ENCODE data around the gene IFI35.
"Not testable (repeated sequence)": the region's sequence is repeated elsewhere in the genome, so short reads cannot be mapped to it uniquely, and the experiment has no call there.

The IFI35 gene

DNA sequence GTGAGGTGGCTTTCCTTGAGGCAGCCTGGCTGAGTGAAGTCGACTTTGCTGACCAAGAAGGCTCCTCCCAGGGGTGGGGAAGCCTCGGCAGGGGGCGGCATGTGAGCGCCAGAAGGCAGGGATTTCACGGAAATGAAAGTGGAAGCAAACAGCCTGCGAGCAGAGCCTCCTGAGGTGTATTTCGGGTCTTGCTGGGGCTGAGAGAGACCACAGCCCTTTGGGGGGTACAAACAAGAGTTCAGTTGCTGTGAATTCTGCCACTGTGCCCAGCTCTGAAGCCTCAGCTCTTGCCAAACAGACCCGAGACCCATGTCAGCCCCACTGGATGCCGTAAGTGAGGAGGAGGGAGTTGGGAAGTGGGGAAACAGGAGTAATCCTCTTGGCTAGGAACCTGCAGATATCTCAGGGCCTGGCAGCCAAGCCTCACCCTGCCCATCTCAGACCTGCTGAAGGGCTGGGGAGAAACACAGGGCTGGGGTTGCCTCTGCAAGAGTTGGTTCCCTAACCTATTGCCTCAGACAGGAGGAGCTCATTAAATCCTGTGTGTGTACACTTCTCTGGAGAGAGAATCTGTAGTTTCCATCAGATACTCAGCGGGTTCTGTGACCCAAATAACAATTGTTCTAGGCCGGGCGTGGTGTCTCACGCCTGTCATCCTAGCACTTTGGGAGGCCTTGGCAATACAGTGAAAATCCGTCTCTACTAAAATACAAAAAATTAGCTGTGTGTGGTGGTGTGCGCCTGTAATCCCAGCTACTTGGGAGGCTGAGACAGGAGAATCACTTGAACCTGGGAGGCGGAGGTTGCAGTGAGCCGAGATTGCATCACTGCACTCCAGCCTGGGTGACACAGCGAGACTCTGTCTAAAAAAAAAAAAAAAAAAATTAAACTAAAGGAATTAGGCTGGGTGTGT lies at the start of gene IFI35:
IFI35 (plus strand) TSS at position 146 of the 913 bp plus-strand sequence; CDS start at position 310, 164 bp downstream.
- peak; percentile 85 to 87 for DNase-seq

DNA sequence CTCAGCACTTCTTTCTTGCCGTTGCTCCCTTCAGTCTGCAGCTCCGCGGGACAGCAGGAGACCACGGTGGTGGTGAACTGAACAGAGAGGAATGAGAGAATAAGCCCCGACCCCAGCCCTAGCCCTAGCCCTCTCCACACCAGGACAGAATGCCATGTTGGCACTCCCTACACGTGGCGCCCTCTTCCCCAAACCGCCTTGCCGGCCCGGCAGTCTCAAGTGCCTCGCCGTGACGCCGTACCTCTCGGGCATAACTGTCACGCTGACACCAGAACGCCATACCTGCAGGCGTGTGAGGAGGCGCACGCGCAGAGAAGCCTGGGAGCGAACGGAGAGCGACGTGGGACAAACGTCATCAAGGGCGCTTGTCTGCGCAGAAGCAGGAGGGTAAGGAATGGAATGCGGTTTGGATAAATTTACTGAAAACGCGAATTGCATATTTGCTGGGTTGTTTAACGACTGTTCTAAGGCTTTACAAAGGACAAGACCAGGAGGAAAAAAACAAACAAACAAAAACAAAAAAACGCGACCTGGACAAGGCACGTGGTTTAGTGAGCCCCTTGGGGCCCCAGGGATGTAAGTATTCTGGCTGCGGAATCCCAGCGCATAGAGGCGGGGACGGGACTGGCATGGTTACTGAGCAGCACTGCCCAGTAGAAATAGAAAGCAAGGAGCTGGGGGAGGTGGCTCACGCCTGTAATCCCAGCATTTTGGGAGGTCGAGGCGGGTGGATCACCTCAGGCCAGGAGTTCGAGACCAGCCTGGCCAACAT lies 42.2 kb upstream of the IFI35 start, which contains the start of gene AARSD1:
AARSD1 (minus strand) TSS at position 294 of the 772 bp plus-strand sequence; CDS start at position 280, 14 bp downstream.
- DNase-seq = peak; percentile 91 to 92

- no peak for DNase-seq
These were observed 38.7 kb upstream of the IFI35 start for GRCh38 chr17:42967925-42968324.

DNA sequence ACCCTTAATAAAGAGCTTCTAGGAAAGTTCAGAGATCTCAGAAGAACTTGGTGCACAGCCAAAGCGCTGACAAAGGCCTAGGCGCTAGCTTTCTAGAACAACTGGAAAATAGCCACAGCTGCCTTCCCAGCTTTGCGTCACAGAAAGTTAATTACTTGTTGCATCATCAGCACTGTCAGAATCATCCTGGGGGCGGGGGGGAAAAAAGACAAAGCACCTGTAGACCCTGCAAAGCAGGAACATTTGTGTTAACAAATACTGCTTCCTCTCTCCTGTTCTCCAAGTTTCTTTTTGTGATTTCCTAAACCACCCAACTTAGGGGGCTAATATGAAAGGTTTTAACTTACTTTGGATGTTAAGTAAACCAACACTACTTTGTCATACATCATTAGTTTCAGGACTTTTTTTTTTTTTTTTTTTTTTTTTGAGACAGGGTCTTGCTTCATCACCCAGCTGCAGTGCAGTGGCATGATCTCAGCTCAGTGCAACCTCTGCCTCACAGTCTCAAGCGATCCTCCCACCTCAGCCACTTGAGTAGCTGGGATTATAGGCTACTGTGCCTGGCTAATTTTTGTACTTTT lies 37.5 kb upstream of the IFI35 start:
- DNase-seq = no peak

- no peak for DNase-seq
These were observed 35.0 kb upstream of the IFI35 start for GRCh38 chr17:42971589-42971988.

DNA sequence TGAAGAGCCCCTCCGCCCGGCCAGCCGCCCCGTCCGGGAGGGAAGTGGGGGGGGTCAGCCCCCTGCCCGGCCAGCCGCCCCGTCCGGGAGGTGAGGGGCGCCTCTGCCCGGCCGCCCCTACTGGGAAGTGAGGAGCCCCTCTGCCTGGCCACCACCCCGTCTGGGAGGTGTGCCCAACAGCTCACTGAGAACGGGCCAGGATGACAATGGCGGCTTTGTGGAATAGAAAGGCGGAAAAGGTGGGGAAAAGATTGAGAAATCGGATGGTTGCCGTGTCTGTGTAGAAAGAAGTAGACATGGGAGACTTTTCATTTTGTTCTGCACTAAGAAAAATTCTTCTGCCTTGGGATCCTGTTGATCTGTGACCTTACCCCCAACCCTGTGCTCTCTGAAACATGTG lies 33.3 kb upstream of the IFI35 start:
- DNase-seq = not testable (repeated sequence)

DNA sequence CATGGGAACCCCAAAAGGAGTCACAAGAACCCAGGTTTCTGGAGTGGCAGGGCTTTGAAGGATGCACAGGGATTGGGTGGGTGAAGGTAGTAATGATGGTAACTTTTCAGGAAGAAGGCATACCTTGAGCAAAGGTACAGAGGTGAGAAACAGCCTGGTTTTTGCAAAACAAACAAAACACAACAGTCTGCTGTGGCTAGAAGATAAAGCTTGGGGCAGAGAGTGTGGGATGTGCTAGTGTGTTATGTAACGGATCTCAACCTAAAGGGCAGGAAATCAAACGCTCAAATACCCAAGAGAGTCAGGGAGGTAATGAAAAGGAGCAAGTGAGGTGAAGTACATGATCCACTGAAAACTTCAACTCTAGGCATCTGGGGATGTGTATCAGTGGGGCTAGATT lies 31.3 kb upstream of the IFI35 start:
- DNase-seq = no peak

DNA sequence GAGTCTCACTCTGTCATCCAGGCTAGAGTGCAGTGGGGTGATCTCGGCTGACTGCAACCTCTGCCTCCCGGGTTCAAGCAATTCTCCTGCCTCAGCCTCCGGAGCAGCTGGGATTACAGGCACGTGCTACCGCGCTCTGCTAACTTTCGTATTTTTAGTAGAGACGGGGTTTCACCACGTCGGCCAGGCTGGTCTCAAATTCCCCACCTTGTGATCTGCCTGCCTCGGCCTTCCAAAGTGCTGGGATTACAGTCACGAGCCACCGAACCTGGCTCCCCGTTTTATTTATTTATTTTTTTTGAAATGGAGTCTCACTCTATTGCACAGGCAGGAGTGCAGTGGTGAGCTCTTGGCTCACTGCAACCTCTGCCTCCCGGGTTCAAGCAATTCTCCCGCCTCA lies 30.9 kb upstream of the IFI35 start:
- not testable (repeated sequence) for DNase-seq

- peak; percentile 6 to 17 for DNase-seq
These were observed 26.9 kb upstream of the IFI35 start, which contains the start of gene PTGES3L for GRCh38 chr17:42979511-42980273. TSS of gene PTGES3L (minus strand) at chr17:42980080. CDS start at chr17:42980053, 27 bp downstream.

DNA sequence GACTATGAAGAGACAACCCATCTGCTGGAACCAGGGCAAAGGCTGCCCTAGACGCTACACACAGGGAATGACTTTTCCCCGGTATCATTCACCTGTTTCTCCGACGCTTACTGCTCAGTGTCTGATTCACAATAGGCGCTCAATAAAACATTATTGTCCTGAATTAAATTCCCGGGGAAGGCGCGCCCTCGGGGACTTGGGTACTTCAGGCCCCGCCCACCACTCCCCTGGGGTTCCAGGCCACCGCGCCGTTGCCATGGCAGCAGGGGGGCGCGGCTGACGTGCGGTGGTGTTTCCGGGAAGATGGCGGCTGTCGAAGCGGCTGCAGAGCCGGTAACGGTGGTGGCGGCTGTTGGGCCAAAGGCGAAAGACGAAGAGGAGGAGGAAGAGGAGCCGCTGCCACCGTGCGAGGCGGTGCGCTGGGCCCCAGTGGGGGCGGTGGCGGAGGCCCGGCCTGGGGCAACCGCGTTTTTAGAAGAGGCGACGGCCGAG lies 26.3 kb upstream of the IFI35 start, which contains the start of gene RUNDC1:
RUNDC1 (plus strand) TSS at position 292 of the 492 bp plus-strand sequence; CDS start at position 304, 12 bp downstream.
- peak; percentile 91 for DNase-seq

DNA sequence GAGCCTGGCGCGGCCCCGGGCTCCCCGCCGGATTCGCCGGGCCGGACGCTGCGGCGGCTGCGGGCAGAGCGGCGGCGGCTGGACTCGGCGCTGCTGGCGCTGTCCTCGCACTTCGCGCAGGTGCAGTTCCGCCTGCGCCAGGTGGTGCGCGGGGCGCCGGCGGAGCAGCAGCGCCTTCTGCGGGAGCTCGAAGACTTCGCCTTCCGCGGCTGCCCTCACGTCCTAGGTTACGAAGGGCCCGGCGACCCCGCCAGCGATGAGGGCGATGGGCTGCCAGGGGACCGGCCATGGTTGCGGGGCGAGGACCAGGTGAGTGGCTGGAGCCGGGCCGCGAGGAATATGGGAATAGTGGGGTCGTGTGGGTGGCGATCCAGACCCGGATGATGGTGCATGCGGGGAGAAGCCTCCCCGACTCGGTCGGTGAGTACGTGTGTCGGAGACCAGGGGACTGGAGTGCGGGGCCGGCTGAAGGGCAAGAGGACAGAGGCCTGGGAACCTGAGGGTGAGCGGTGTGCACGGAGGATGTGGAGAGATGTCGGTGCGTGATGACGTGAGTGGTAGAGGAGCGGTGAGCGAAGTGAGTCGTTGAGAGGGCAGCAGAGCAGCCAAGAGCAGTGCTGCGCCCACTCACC lies 25.7 kb upstream of the IFI35 start:
- peak; percentile 53 to 60 for DNase-seq

DNA sequence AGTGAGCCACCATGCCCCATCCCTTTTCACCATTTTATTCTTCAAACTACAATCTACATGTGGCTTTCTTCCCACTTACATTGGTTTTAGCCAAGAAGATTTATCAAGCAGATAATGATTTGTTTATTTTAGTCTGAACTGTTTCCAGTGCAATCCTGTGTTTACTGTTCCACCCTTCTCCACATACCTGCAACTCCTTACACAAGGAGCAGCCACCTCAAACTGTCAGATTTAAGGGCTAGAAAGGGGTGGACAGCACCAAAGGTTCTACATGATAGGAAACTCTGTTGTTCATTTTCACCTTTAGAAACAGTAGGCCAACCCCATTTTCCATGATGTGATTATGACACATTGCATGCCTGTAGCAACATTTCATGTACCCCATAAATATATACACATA lies 24.3 kb upstream of the IFI35 start:
- no peak for DNase-seq

DNA sequence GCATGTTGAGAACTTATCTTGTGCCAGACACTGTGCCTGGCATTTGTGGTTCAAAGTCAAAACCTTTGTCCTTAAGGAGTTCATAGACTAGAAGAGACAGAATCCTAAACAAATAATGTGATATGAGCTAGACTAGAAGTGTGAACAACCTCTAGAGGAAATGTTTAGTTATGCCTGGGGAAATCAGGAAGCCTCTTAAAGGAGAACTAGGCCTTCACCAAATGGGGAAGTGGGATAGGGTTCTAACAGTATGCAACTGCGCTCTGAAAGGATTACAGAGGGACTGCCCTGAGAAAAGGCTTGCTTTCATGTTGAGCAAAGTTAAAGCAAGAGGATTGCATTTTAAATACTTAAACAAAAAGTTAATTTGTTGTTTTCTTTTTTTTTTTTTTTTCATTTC lies 21.4 kb upstream of the IFI35 start:
- DNase-seq = no peak

- no peak for DNase-seq
These were observed 17.4 kb upstream of the IFI35 start for GRCh38 chr17:42989141-42989540.

DNA sequence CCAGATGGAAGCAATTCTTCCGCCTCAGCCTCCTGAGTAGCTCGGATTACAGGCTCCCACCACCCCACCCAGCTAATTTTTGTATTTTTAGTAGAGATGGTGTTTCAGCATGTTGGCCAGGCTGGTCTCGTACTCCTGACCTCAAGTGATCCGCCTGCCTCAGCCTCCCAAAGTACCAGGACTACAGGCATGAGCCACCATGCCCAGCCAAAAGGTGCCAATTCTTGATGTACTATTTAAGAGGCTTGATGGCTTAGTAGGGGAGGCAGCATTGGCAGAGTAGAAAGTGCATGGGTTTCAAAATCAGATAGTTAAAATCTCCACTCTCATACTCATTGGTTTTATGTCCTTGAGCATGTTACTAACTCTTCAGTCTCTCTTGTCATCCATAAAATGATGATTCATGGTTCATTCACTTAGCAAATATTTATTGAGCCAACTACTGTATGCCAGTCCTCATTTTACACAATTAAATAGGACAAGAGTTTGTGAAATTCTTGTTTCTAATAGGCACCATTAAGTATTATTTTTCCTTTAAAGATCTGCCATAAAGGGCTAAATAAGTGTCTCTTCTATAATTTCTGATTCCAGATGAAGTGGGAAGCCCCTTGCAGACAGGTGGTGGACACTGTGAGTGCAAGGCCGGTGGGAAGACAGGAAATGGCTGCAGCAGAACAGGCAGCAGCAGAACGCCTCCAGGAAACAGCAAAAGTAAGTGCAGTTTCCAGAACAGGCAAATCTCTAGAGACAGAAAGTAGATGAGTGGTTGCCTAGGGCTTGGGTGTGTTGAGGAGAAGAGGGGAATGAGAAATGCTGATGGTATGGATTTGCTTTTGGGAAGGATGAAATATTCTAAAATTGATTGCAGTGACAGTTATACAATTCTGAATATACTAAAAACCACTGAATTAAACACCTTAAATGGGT lies 16.6 kb upstream of the IFI35 start:
- no peak for DNase-seq

DNA sequence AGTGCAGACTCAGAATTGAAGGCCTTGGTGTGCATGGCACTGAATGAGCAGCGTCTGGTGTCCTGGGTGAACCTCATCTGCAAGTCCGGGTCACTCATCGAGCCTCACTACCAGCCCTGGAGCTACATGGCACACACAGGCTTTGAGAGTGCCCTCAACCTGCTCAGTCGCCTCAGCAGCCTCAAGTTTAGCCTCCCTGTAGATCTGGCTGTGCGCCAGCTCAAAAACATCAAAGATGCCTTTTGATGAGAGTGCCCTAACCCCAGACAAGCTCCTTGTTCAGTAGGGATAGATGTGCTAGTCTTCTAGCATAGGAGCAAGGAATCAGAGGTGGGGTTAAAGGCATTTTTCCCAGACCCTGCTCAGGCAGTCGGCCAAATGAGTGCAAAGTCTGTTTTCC lies 15.1 kb upstream of the IFI35 start:
- DNase-seq = no peak

- DNase-seq = no peak
These were observed 13.7 kb upstream of the IFI35 start for GRCh38 chr17:42992872-42993271.

DNA sequence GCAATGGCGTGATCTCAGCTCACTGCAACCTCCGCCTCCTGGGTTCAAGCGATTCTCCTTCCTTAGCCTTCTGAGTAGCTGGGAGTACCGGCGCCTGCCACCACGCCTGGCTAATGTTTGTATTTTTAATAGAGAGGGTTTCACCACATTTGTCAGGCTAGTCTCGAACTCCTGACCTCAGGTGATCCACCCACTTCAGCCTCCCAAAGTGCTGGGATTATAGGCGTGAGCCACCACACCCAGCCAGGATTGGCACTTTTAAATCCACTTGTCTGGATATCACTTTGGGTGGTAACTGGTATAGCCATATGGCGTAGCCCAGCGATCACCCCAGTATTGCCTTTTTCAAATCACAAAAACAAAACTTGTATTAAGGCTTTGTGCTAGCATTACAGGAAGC lies 12.7 kb upstream of the IFI35 start:
- DNase-seq = not testable (repeated sequence)

DNA sequence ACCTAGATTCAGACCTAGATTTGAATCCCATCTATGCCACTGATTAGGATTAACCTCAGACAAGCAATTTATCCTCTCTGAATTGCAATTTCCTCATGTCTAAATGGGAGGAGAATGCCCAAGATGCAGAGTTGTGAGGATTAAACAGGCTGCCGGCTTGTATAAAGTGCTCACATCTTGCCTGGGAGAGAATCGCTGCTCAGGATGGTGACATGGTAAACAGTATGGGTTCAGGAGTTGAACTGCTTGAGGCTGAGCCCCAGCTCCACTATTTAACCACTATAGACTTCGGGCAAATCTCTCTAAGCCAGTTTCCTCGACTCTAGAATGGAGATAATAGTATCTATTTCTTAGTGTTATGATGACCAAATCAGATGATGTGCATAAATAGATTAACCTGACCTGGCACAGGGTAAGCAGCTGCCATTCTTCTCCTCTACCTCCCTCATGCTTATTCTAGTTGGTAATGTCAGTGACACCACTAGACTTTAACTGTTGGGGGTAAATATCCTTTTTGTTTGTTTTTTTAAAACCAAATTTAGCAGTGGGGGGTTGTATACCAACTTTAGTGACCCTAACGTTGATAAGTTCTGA lies 9.1 kb upstream of the IFI35 start:
- DNase-seq = no peak

Data from CD4-positive, alpha-beta T cell treated with Interleukin-1 beta for 1 hour (primary cell).